CD4-positive, alpha-beta T cell (primary cell): ENCODE measurements around the gene RAD51B. TPM values are rescaled to one million over a fixed set of nuclear protein-coding genes. Genes with fewer than 3 reads are reported as not detected.

ENCODE experiments used
- ATAC-seq: fragments of 200-7000 bp; cut with Tn5 transposase; one replicate; pipeline ENCODE4 v1.10.0; 2022; ENCODE audit warnings: mild to moderate bottlenecking; ENCODE audit not compliant: poor library complexity
- CTCF ChIA-PET: fragments of 350-600 bp; sonication (Branson Sonifier 250); formaldehyde crosslinking; loops from one replicate; lab custom pipeline; 2021; ENCODE audit warnings: antibody characterized with exemption, inconsistent platforms; lab: Charles Lee
- POLR2A ChIA-PET: fragments of 350-600 bp; sonication (Branson Sonifier 250); formaldehyde crosslinking; loops from one replicate; lab custom pipeline; 2021; ENCODE audit warnings: antibody characterized with exemption, inconsistent platforms; lab: Charles Lee
- DNase-seq, 14 experiments: peaks; one replicate each; pipeline ENCODE4 v3.0.0-alpha.2; 2013 to 2020; ENCODE audit warnings: mixed read lengths in 2 of 14
- H3K27ac ChIP-seq, 2 donors: one replicate each; pipeline versions ENCODE4 v1.5.1 to v1.7.0; 2013; ENCODE audit warnings: low read length in 2 of 2, low read depth in 1 of 2, mild to moderate bottlenecking in 1 of 2
- H3K27me3 ChIP-seq, 2 experiments: 1 replicate in 1 of 2; 2 replicates in 1 of 2; pipeline versions ENCODE4 v1.6.1 to v1.7.0; 2013; ENCODE audit warnings: low read length in 2 of 2, control low read depth in 1 of 2, mild to moderate bottlenecking in 1 of 2, moderate library complexity in 1 of 2; ENCODE audit not compliant: insufficient read depth in 2 of 2, control insufficient read depth in 1 of 2
- H3K36me3 ChIP-seq: one replicate; pipeline ENCODE4 v1.6.1; 2013; ENCODE audit warnings: low read length, control low read depth; ENCODE audit not compliant: insufficient read depth
- H3K4me1 ChIP-seq: one replicate; pipeline ENCODE4 v1.6.1; 2013; ENCODE audit warnings: low read length, control low read depth; ENCODE audit not compliant: insufficient read depth
- H3K4me3 ChIP-seq: one replicate; pipeline ENCODE4 v1.5.1; 2013; ENCODE audit warnings: mild to moderate bottlenecking, low read length, moderate library complexity
- H3K9me3 ChIP-seq, 2 experiments: 1 replicate in 1 of 2; 2 replicates in 1 of 2; pipeline versions ENCODE4 v1.6.1 to v1.7.0; 2013; ENCODE audit warnings: low read length in 2 of 2, mild to moderate bottlenecking in 2 of 2, control low read depth in 1 of 2, moderate library complexity in 1 of 2; ENCODE audit not compliant: control insufficient read depth in 1 of 2, insufficient read depth in 1 of 2
- H3K27ac Mint-ChIP-seq: one replicate; pipeline ENCODE4 v1.8.0; 2020; ENCODE audit warnings: mixed read lengths
- H3K27me3 Mint-ChIP-seq: one replicate; pipeline ENCODE4 v1.8.0; 2021; ENCODE audit warnings: mixed read lengths
- H3K36me3 Mint-ChIP-seq: one replicate; pipeline ENCODE4 v1.8.0; 2021; ENCODE audit warnings: low read depth, mixed read lengths
- H3K4me1 Mint-ChIP-seq: one replicate; pipeline ENCODE4 v1.8.0; 2021; ENCODE audit warnings: low read depth, mixed read lengths
- H3K4me3 Mint-ChIP-seq: one replicate; pipeline ENCODE4 v1.8.0; 2020; ENCODE audit warnings: mild to moderate bottlenecking, mixed read lengths
- H3K9me3 Mint-ChIP-seq: one replicate; pipeline ENCODE4 v1.8.0; 2020; ENCODE audit warnings: mixed read lengths
- CTCF ChIP-seq: fragments of 200-600 bp; IDR thresholded peaks from one replicate; pipeline ENCODE4 v1.8.0; 2022; ENCODE audit warnings: antibody characterized with exemption, mild to moderate bottlenecking
- intact Hi-C, 2 experiments: fragments of 100-400 bp; cut with DNase I in 1 of 2; cut with micrococcal nuclease in 1 of 2; formaldehyde crosslinking; loops; one replicate each; pipeline versions ENCODE4 v1.15.1 to v1.9.0; 2023 to 2025; cut with DNase I, micrococcal nuclease
- total RNA-seq, 174 experiments: library from RNA in 2 of 174; stranded (reverse) in 2 of 174; gene quantifications; one replicate each; pipeline ENCODE4 v1.2.3 and lab custom pipeline; 2021 to 2026

RAD51B gene
- total RNA-seq, 2 experiments from 2014 or later: 18.4 to 20.0 TPM

GRCh38 chr14:68663385-68664076, 844.0 kb downstream of the RAD51B start:
- Mint-ChIP-seq H3K4me3 (peak overlapping the region; percentile 76), H3K4me1 (peaks cover 48% of the 10 kb centered on the region), H3K27ac (peak overlapping the region; percentile 40), H3K36me3 (no peaks in the 10 kb centered on the region), H3K27me3 (no peaks in the 10 kb centered on the region), H3K9me3 (no peaks in the 10 kb centered on the region)
- DNase-seq (peak in 2 of 14 experiments; percentile 13 to 60), ATAC-seq (peak; percentile 29)
- TF ChIP-seq CTCF: no peak
- H3K27me3 ChIP-seq: no peaks in the 10 kb centered on the region
- POLR2A ChIA-PET: interaction anchor here (0.7 to 1.6 kb wide), 7 partner anchors 13 to 156 kb away, joined by 3 to 4 read pairs (median 4); partner anchors contain the start of gene ZFP36L1
- H3K4me1 ChIP-seq: peaks cover 30% of the 10 kb centered on the region
- intact Hi-C loops: no loop called here
- H3K4me3 ChIP-seq: peak overlapping the region; percentile 53
- H3K9me3 ChIP-seq: no peaks in the 10 kb centered on the region
- CTCF ChIA-PET: no interaction called here
- H3K36me3 ChIP-seq: no peaks in the 10 kb centered on the region
- peak overlapping the region in 1 of 2 donors; percentile 3 for H3K27ac ChIP-seq

GRCh38 chr14:68664225-68664681, 844.7 kb downstream of the RAD51B start:
- peaks cover 30% of the 10 kb centered on the region for H3K4me1 ChIP-seq
- DNase-seq (peak in 1 of 14 experiments; percentile 45), ATAC-seq (no peak)
- H3K27me3 ChIP-seq: no peaks in the 10 kb centered on the region
- H3K9me3 Mint-ChIP-seq: no peaks in the 10 kb centered on the region
- H3K4me1 Mint-ChIP-seq: peaks cover 48% of the 10 kb centered on the region
- no peaks in the 10 kb centered on the region for H3K36me3 ChIP-seq
- TF ChIP-seq CTCF: no peak
- intact Hi-C loops: no loop called here
- H3K27me3 Mint-ChIP-seq: no peaks in the 10 kb centered on the region
- H3K9me3 ChIP-seq: no peaks in the 10 kb centered on the region
- H3K27ac ChIP-seq: peak overlapping the region in 1 of 2 donors; percentile 3
- no peak overlapping the region for H3K4me3 ChIP-seq
- peak overlapping the region; percentile 40 for H3K27ac Mint-ChIP-seq
- ChIA-PET POLR2A (interaction anchor here (0.8 to 1.6 kb wide), 5 partner anchors 35 to 157 kb away, joined by 3 to 4 read pairs (median 4); partner anchors contain the start of gene ZFP36L1), CTCF (no interaction called here)
- no peaks in the 10 kb centered on the region for H3K36me3 Mint-ChIP-seq
- H3K4me3 Mint-ChIP-seq: peak overlapping the region; percentile 77

GRCh38 chr14:68665131-68665530, 845.6 kb downstream of the RAD51B start:
- Histone ChIP-seq H3K27ac (no peak overlapping the region), H3K9me3 (no peaks in the 10 kb centered on the region), H3K4me1 (peaks cover 30% of the 10 kb centered on the region), H3K27me3 (no peaks in the 10 kb centered on the region), H3K4me3 (no peak overlapping the region), H3K36me3 (no peaks in the 10 kb centered on the region)
- H3K9me3 Mint-ChIP-seq: no peaks in the 10 kb centered on the region
- no peak for TF ChIP-seq CTCF
- no peaks in the 10 kb centered on the region for H3K36me3 Mint-ChIP-seq
- CTCF ChIA-PET: no interaction called here
- POLR2A ChIA-PET: interaction anchor here (0.5 to 1.2 kb wide), 2 partner anchors 18 to 128 kb away, joined by 3 to 4 read pairs; partner anchors contain the start of gene ZFP36L1
- no peaks in the 10 kb centered on the region for H3K27me3 Mint-ChIP-seq
- peaks cover 48% of the 10 kb centered on the region for H3K4me1 Mint-ChIP-seq
- H3K27ac Mint-ChIP-seq: peak overlapping the region; percentile 40
- intact Hi-C loops: no loop called here
- no peak for DNase-seq
- ATAC-seq: no peak
- no peak overlapping the region for H3K4me3 Mint-ChIP-seq
